HEK293 (cell line): ENCODE results near the gene PDE4D.

Experiments
- GLIS1 ChIP-seq: fragments of 450-650 bp; formaldehyde crosslinking; IDR thresholded peaks from 2 replicates; pipeline ENCODE4 v1.5.1; 2016; ENCODE audit warnings: missing biosample characterization, missing genetic modification characterization
- MEIS1 ChIP-seq: sonication (generic); formaldehyde crosslinking; IDR thresholded peaks from 2 replicates; pipeline ENCODE4 v1.8.1; 2022; ENCODE audit warnings: missing genetic modification reagents, mild to moderate bottlenecking, borderline replicate concordance
- OSR2 ChIP-seq: fragments of 450-650 bp; formaldehyde crosslinking; IDR thresholded peaks from 2 replicates; pipeline ENCODE4 v1.5.1; 2016; ENCODE audit warnings: missing biosample characterization, missing genetic modification characterization
- REPIN1 ChIP-seq: fragments of 450-650 bp; formaldehyde crosslinking; IDR thresholded peaks from 2 replicates; pipeline ENCODE4 v1.5.1; 2017; ENCODE audit warnings: missing biosample characterization, missing genetic modification characterization, low read depth
- SCRT1 ChIP-seq: fragments of 450-650 bp; formaldehyde crosslinking; IDR thresholded peaks from 2 replicates; pipeline ENCODE4 v1.5.1; 2016; ENCODE audit warnings: missing biosample characterization, missing genetic modification characterization, borderline replicate concordance
- YY2 ChIP-seq: fragments of 450-650 bp; formaldehyde crosslinking; IDR thresholded peaks from 2 replicates; pipeline ENCODE4 v1.5.1; 2016; ENCODE audit warnings: missing biosample characterization, missing genetic modification characterization
- ZBTB7A ChIP-seq: fragments of 450-650 bp; formaldehyde crosslinking; IDR thresholded peaks from 2 replicates; pipeline ENCODE4 v1.5.1; 2016; ENCODE audit warnings: low read depth, missing biosample characterization, missing genetic modification characterization
- ZFP3 ChIP-seq: fragments of 450-650 bp; formaldehyde crosslinking; IDR thresholded peaks from 2 replicates; pipeline ENCODE4 v1.5.1; 2016; ENCODE audit warnings: low read depth, missing biosample characterization, missing genetic modification characterization
- ZNF140 ChIP-seq: fragments of 450-650 bp; formaldehyde crosslinking; IDR thresholded peaks from 2 replicates; pipeline ENCODE4 v1.5.1; 2016; ENCODE audit warnings: missing biosample characterization, missing genetic modification characterization
- ZNF211 ChIP-seq: fragments of 450-650 bp; formaldehyde crosslinking; IDR thresholded peaks from 2 replicates; pipeline ENCODE4 v1.5.1; 2016; ENCODE audit warnings: low read depth, missing biosample characterization, missing genetic modification characterization
- ZNF239 ChIP-seq: fragments of 450-650 bp; formaldehyde crosslinking; IDR thresholded peaks from 2 replicates; pipeline ENCODE4 v1.5.1; 2016; ENCODE audit warnings: missing biosample characterization, missing genetic modification characterization
- ZNF24 ChIP-seq: fragments of 450-650 bp; formaldehyde crosslinking; IDR thresholded peaks from 2 replicates; pipeline ENCODE4 v1.5.1; 2016; ENCODE audit warnings: missing biosample characterization, missing genetic modification characterization
- ZNF416 ChIP-seq: fragments of 450-650 bp; formaldehyde crosslinking; IDR thresholded peaks from 2 replicates; pipeline ENCODE4 v1.5.1; 2016; ENCODE audit warnings: missing biosample characterization, missing genetic modification characterization
- ZNF555 ChIP-seq: fragments of 450-650 bp; formaldehyde crosslinking; conservative IDR thresholded peaks from 2 replicates; pipeline ENCODE4 v1.5.1; 2017; ENCODE audit warnings: missing biosample characterization, mild to moderate bottlenecking, missing genetic modification characterization, inconsistent platforms
- ZNF558 ChIP-seq: fragments of 450-650 bp; formaldehyde crosslinking; IDR thresholded peaks from 2 replicates; pipeline ENCODE4 v1.5.1; 2016; ENCODE audit warnings: missing biosample characterization, missing genetic modification characterization
- ZNF600 ChIP-seq: fragments of 450-650 bp; formaldehyde crosslinking; IDR thresholded peaks from 2 replicates; pipeline ENCODE4 v1.5.1; 2016; ENCODE audit warnings: missing biosample characterization, missing genetic modification characterization
- ZNF623 ChIP-seq: fragments of 450-650 bp; formaldehyde crosslinking; IDR thresholded peaks from 2 replicates; pipeline ENCODE4 v1.5.1; 2016; ENCODE audit warnings: missing biosample characterization, missing genetic modification characterization
- ZNF837 ChIP-seq: fragments of 450-650 bp; formaldehyde crosslinking; IDR thresholded peaks from 2 replicates; pipeline ENCODE4 v1.5.1; 2016; ENCODE audit warnings: missing biosample characterization, missing genetic modification characterization
- ZNF843 ChIP-seq: fragments of 450-650 bp; formaldehyde crosslinking; IDR thresholded peaks from 2 replicates; pipeline ENCODE4 v1.5.1; 2016; ENCODE audit warnings: missing biosample characterization, missing genetic modification characterization
- ZSCAN30 ChIP-seq: fragments of 450-650 bp; IDR thresholded peaks from 2 replicates; pipeline ENCODE4 v1.5.1; 2018; ENCODE audit warnings: missing biosample characterization, mild to moderate bottlenecking, missing genetic modification characterization, moderate library complexity
- TF ChIP-seq, protein P1 (sequence below): fragments of 450-650 bp; formaldehyde crosslinking; IDR thresholded peaks from 2 replicates; pipeline ENCODE4 v1.5.1; 2016; ENCODE audit warnings: missing biosample characterization, missing genetic modification characterization, low read depth
- TF ChIP-seq, protein P2 (sequence below): fragments of 450-650 bp; formaldehyde crosslinking; IDR thresholded peaks from 2 replicates; pipeline ENCODE4 v1.5.1; 2016; ENCODE audit warnings: missing biosample characterization, missing genetic modification characterization
- TF ChIP-seq, protein P3 (sequence below): fragments of 450-650 bp; formaldehyde crosslinking; IDR thresholded peaks from 2 replicates; pipeline ENCODE4 v1.5.1; 2016; ENCODE audit warnings: missing biosample characterization, missing genetic modification characterization, borderline replicate concordance
- TF ChIP-seq, protein P4 (sequence below): fragments of 450-650 bp; formaldehyde crosslinking; IDR thresholded peaks from 2 replicates; pipeline ENCODE4 v1.5.1; 2017; ENCODE audit warnings: missing biosample characterization, missing genetic modification characterization
- TF ChIP-seq, protein P5 (sequence below): fragments of 450-650 bp; formaldehyde crosslinking; IDR thresholded peaks from 2 replicates; pipeline ENCODE4 v1.5.1; 2016; ENCODE audit warnings: missing biosample characterization, missing genetic modification characterization
- TF ChIP-seq, protein P6 (sequence below): fragments of 450-650 bp; formaldehyde crosslinking; IDR thresholded peaks from 2 replicates; pipeline ENCODE4 v1.5.1; 2017; ENCODE audit warnings: missing biosample characterization, missing genetic modification characterization

Gene PDE4D

DNA sequence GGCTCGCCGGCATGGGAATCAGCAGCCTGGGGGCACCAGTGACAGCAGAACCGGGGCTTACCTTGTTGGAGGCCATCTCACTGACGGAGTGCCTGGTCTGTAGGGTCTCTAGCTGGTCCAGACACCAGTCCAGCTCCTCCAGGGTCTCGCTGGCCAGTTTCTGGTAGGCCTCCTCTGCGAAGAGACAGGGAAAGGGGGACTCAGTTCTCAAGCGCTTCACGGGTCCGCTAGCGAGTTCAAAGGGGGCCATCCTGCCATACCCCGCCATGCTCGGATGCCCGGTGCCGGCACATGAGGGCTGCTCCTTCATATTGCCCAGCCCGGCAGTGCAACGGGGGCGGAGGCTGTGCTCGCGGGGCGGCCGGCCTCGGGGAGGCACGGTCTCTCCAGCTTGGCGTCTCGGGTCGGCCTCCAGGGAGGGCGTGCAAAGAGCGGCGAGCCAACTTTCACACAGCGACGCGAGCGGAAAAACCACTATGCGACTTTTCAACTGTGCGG is 854.7 kb downstream of the PDE4D start (continued):
- TF ChIP-seq, protein P1, sequence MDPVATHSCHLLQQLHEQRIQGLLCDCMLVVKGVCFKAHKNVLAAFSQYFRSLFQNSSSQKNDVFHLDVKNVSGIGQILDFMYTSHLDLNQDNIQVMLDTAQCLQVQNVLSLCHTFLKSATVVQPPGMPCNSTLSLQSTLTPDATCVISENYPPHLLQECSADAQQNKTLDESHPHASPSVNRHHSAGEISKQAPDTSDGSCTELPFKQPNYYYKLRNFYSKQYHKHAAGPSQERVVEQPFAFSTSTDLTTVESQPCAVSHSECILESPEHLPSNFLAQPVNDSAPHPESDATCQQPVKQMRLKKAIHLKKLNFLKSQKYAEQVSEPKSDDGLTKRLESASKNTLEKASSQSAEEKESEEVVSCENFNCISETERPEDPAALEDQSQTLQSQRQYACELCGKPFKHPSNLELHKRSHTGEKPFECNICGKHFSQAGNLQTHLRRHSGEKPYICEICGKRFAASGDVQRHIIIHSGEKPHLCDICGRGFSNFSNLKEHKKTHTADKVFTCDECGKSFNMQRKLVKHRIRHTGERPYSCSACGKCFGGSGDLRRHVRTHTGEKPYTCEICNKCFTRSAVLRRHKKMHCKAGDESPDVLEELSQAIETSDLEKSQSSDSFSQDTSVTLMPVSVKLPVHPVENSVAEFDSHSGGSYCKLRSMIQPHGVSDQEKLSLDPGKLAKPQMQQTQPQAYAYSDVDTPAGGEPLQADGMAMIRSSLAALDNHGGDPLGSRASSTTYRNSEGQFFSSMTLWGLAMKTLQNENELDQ (tag by site-specific recombination), result no peak
- TF ChIP-seq ZNF837 (tag by site-specific recombination) (no peak), ZNF24 (0 out of 2 replicates have a peak, but pooled peaks have one; percentile 7), ZNF623 (tag by site-specific recombination) (no peak), ZNF211 (tag by site-specific recombination) (no peak), ZNF555 (no peak), ZBTB7A (tag by site-specific recombination) (no peak), ZFP3 (tag by site-specific recombination) (no peak), ZNF140 (tag by site-specific recombination) (no peak), ZNF558 (tag by site-specific recombination) (no peak), SCRT1 (no peak), MEIS1 (no peak), YY2 (tag by site-specific recombination) (peak; percentile 82), GLIS1 (no peak), REPIN1 (tag by site-specific recombination) (no peak), ZNF239 (tag by site-specific recombination) (no peak), ZSCAN30 (tag by site-specific recombination) (no peak), OSR2 (tag by site-specific recombination) (no peak), ZNF416 (no peak), ZNF843 (tag by site-specific recombination) (no peak), ZNF600 (tag by site-specific recombination) (peak; percentile 56)
- TF ChIP-seq, protein P2, sequence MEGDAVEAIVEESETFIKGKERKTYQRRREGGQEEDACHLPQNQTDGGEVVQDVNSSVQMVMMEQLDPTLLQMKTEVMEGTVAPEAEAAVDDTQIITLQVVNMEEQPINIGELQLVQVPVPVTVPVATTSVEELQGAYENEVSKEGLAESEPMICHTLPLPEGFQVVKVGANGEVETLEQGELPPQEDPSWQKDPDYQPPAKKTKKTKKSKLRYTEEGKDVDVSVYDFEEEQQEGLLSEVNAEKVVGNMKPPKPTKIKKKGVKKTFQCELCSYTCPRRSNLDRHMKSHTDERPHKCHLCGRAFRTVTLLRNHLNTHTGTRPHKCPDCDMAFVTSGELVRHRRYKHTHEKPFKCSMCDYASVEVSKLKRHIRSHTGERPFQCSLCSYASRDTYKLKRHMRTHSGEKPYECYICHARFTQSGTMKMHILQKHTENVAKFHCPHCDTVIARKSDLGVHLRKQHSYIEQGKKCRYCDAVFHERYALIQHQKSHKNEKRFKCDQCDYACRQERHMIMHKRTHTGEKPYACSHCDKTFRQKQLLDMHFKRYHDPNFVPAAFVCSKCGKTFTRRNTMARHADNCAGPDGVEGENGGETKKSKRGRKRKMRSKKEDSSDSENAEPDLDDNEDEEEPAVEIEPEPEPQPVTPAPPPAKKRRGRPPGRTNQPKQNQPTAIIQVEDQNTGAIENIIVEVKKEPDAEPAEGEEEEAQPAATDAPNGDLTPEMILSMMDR (tag by site-specific recombination), result 0 out of 2 replicates have a peak, but pooled peaks have one; percentile 56
- TF ChIP-seq, protein P3, sequence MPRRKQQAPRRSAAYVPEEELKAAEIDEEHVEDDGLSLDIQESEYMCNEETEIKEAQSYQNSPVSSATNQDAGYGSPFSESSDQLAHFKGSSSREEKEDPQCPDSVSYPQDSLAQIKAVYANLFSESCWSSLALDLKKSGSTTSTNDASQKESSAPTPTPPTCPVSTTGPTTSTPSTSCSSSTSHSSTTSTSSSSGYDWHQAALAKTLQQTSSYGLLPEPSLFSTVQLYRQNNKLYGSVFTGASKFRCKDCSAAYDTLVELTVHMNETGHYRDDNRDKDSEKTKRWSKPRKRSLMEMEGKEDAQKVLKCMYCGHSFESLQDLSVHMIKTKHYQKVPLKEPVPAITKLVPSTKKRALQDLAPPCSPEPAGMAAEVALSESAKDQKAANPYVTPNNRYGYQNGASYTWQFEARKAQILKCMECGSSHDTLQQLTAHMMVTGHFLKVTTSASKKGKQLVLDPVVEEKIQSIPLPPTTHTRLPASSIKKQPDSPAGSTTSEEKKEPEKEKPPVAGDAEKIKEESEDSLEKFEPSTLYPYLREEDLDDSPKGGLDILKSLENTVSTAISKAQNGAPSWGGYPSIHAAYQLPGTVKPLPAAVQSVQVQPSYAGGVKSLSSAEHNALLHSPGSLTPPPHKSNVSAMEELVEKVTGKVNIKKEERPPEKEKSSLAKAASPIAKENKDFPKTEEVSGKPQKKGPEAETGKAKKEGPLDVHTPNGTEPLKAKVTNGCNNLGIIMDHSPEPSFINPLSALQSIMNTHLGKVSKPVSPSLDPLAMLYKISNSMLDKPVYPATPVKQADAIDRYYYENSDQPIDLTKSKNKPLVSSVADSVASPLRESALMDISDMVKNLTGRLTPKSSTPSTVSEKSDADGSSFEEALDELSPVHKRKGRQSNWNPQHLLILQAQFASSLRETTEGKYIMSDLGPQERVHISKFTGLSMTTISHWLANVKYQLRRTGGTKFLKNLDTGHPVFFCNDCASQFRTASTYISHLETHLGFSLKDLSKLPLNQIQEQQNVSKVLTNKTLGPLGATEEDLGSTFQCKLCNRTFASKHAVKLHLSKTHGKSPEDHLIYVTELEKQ, result no peak
- TF ChIP-seq, protein P4, sequence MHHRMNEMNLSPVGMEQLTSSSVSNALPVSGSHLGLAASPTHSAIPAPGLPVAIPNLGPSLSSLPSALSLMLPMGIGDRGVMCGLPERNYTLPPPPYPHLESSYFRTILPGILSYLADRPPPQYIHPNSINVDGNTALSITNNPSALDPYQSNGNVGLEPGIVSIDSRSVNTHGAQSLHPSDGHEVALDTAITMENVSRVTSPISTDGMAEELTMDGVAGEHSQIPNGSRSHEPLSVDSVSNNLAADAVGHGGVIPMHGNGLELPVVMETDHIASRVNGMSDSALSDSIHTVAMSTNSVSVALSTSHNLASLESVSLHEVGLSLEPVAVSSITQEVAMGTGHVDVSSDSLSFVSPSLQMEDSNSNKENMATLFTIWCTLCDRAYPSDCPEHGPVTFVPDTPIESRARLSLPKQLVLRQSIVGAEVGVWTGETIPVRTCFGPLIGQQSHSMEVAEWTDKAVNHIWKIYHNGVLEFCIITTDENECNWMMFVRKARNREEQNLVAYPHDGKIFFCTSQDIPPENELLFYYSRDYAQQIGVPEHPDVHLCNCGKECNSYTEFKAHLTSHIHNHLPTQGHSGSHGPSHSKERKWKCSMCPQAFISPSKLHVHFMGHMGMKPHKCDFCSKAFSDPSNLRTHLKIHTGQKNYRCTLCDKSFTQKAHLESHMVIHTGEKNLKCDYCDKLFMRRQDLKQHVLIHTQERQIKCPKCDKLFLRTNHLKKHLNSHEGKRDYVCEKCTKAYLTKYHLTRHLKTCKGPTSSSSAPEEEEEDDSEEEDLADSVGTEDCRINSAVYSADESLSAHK (tag by site-specific recombination), result no peak
- TF ChIP-seq, protein P5, sequence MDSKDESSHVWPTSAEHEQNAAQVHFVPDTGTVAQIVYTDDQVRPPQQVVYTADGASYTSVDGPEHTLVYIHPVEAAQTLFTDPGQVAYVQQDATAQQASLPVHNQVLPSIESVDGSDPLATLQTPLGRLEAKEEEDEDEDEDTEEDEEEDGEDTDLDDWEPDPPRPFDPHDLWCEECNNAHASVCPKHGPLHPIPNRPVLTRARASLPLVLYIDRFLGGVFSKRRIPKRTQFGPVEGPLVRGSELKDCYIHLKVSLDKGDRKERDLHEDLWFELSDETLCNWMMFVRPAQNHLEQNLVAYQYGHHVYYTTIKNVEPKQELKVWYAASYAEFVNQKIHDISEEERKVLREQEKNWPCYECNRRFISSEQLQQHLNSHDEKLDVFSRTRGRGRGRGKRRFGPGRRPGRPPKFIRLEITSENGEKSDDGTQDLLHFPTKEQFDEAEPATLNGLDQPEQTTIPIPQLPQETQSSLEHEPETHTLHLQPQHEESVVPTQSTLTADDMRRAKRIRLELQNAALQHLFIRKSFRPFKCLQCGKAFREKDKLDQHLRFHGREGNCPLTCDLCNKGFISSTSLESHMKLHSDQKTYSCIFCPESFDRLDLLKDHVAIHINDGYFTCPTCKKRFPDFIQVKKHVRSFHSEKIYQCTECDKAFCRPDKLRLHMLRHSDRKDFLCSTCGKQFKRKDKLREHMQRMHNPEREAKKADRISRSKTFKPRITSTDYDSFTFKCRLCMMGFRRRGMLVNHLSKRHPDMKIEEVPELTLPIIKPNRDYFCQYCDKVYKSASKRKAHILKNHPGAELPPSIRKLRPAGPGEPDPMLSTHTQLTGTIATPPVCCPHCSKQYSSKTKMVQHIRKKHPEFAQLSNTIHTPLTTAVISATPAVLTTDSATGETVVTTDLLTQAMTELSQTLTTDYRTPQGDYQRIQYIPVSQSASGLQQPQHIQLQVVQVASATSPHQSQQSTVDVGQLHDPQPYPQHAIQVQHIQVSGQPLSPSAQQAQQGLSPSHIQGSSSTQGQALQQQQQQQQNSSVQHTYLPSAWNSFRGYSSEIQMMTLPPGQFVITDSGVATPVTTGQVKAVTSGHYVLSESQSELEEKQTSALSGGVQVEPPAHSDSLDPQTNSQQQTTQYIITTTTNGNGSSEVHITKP, result no peak
- TF ChIP-seq, protein P6, sequence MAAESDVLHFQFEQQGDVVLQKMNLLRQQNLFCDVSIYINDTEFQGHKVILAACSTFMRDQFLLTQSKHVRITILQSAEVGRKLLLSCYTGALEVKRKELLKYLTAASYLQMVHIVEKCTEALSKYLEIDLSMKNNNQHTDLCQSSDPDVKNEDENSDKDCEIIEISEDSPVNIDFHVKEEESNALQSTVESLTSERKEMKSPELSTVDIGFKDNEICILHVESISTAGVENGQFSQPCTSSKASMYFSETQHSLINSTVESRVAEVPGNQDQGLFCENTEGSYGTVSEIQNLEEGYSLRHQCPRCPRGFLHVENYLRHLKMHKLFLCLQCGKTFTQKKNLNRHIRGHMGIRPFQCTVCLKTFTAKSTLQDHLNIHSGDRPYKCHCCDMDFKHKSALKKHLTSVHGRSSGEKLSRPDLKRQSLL (tag by site-specific recombination), result no peak
